Endothelial cell of umbilical vein (primary cell): Measurements from ENCODE around the gene COL5A1. TPM values are rescaled to one million over a fixed set of nuclear protein-coding genes. Genes with fewer than 3 reads are reported as not detected.

Source experiments
- BruUV-seq: library from RNA; stranded (reverse); fragments of 400-500 nt; replicated peaks from 2 replicates; lab custom pipeline; 2021; lab: Mats Ljungman, UMichigan
- CTCF ChIA-PET: fragments of 300-600, 350-600 bp; sonication (Branson Sonifier 250); formaldehyde crosslinking; loops from one replicate; lab custom pipeline; 2021; ENCODE audit warnings: antibody characterized with exemption, inconsistent platforms; lab: Charles Lee
- POLR2A ChIA-PET: fragments of 300-600, 350-600 bp; sonication (Branson Sonifier 250); formaldehyde crosslinking; loops from one replicate; lab custom pipeline; 2021; ENCODE audit warnings: antibody characterized with exemption, inconsistent platforms; lab: Charles Lee
- DNase-seq: peaks from one replicate; pipeline ENCODE4 v3.0.0-alpha.2; 2011; ENCODE audit warnings: low read depth, low spot score
- FAIRE-seq: peaks from 2 replicates; lab custom pipeline; 2011; peaks lifted over from hg19 to GRCh38; lab: Jason Lieb, UNC
- H2AFZ ChIP-seq: 2 replicates; pipeline ENCODE4 v1.6.0; 2012; ENCODE audit warnings: low read depth, low read length, control low read depth, inconsistent platforms
- H3K27ac ChIP-seq: 2 replicates; pipeline ENCODE4 v1.5.1; 2011; ENCODE audit warnings: low read depth, mild to moderate bottlenecking, control low read depth, low read length, moderate library complexity; ENCODE audit not compliant: insufficient read depth
- H3K27me3 ChIP-seq, 2 experiments: 2 replicates each; pipeline versions ENCODE4 v1.6.0 to v1.6.1; 2011; ENCODE audit warnings: low read length in 2 of 2, mixed read lengths in 1 of 2; ENCODE audit not compliant: control insufficient read depth in 2 of 2, insufficient read depth in 2 of 2
- H3K36me3 ChIP-seq, 2 experiments: 2 replicates in 1 of 2; 3 replicates in 1 of 2; pipeline ENCODE4 v1.5.1; 2011; ENCODE audit warnings: low read length in 2 of 2, mild to moderate bottlenecking in 1 of 2, moderate library complexity in 1 of 2; ENCODE audit not compliant: control insufficient read depth in 2 of 2, insufficient read depth in 2 of 2; ENCODE audit errors: extremely low read depth in 1 of 2
- H3K4me1 ChIP-seq: 3 replicates; pipeline ENCODE4 v1.5.1; 2011; ENCODE audit warnings: mild to moderate bottlenecking, low read length; ENCODE audit not compliant: control insufficient read depth, insufficient read depth; ENCODE audit errors: extremely low read depth
- H3K4me2 ChIP-seq: 2 replicates; pipeline ENCODE4 v1.6.1; 2011; ENCODE audit warnings: low read length, control low read depth, mixed read lengths; ENCODE audit not compliant: insufficient read depth
- H3K4me3 ChIP-seq, 3 experiments: fragments of 200-600 bp in 1 of 3; sonication (generic), shearing (Covaris generic) in 1 of 3; replicated peaks in 1 of 3; 2 replicates each; pipeline ENCODE4 v1.5.1; 2011 to 2016; ENCODE audit warnings: control low read depth in 3 of 3, low read length in 3 of 3, mild to moderate bottlenecking in 2 of 3, inconsistent platforms in 1 of 3, low read depth in 1 of 3, moderate library complexity in 1 of 3; ENCODE audit not compliant: insufficient read depth in 1 of 3
- H3K79me2 ChIP-seq: 2 replicates; pipeline ENCODE4 v1.6.0; 2012; ENCODE audit warnings: low read length, inconsistent platforms; ENCODE audit not compliant: control insufficient read depth, insufficient read depth
- H3K9ac ChIP-seq: replicated peaks from 2 replicates; pipeline ENCODE3; 2011; ENCODE audit warnings: low read length, control low read depth; ENCODE audit not compliant: insufficient read depth; ENCODE audit errors: extremely low read depth
- H3K9me1 ChIP-seq: replicated peaks from 3 replicates; pipeline ENCODE4 v1.6.0; 2011; ENCODE audit warnings: mild to moderate bottlenecking, low read length; ENCODE audit not compliant: control insufficient read depth, insufficient read depth; ENCODE audit errors: extremely low read depth
- H3K9me3 ChIP-seq: replicated peaks from 2 replicates; pipeline ENCODE4 v1.5.1; 2012; ENCODE audit warnings: low read length, inconsistent platforms; ENCODE audit not compliant: control insufficient read depth, insufficient read depth
- H4K20me1 ChIP-seq: replicated peaks from 2 replicates; pipeline ENCODE3; 2011; ENCODE audit warnings: mild to moderate bottlenecking, low read length; ENCODE audit not compliant: control insufficient read depth, insufficient read depth; ENCODE audit errors: extremely low read depth
- EZH2 ChIP-seq: IDR thresholded peaks from 2 replicates; pipeline ENCODE4 v1.6.1; 2012; ENCODE audit warnings: borderline replicate concordance, low read depth, mild to moderate bottlenecking, moderate library complexity, low read length, inconsistent platforms; ENCODE audit not compliant: severe bottlenecking
- FOS ChIP-seq: IDR thresholded peaks from 2 replicates; pipeline ENCODE4 v1.6.1; 2011; ENCODE audit warnings: mild to moderate bottlenecking, low read length, moderate library complexity, borderline replicate concordance; ENCODE audit not compliant: insufficient read depth
- GATA2 ChIP-seq: IDR thresholded peaks from 2 replicates; pipeline ENCODE4 v1.7.0; 2011; ENCODE audit warnings: low read depth, mild to moderate bottlenecking, moderate library complexity, mixed read lengths, low read length; ENCODE audit not compliant: insufficient read length, insufficient read depth
- JUN ChIP-seq: IDR thresholded peaks from 2 replicates; pipeline ENCODE4 v1.6.1; 2011; ENCODE audit warnings: borderline replicate concordance, low read depth; ENCODE audit not compliant: insufficient read length, insufficient read depth
- MYC ChIP-seq: IDR thresholded peaks from one replicate; pipeline ENCODE4 v1.6.1; 2011; ENCODE audit warnings: mild to moderate bottlenecking, low read depth, low read length
- POLR2A ChIP-seq: IDR thresholded peaks from 2 replicates; pipeline ENCODE4 v1.6.1; 2012; ENCODE audit warnings: low read depth, mild to moderate bottlenecking, control low read depth, low read length
- POLR2AphosphoS5 ChIP-seq: IDR thresholded peaks from 2 replicates; pipeline ENCODE4 v1.6.1; 2012; ENCODE audit warnings: low read depth, mild to moderate bottlenecking, control low read depth, low read length, moderate library complexity; ENCODE audit not compliant: insufficient read depth
- dilution Hi-C: fragments of 300-500 bp; cut with MboI; formaldehyde crosslinking; loops from one replicate; pipeline ENCODE4 v1.15.0; 2019; ENCODE audit warnings: low sequenced_read_pairs; ENCODE audit not compliant: extremely low pct_ligation_motif_present
- intact Hi-C: fragments of 100-400 bp; cut with micrococcal nuclease; formaldehyde crosslinking; loops from one replicate; pipeline ENCODE4 v1.10.0; 2022
- polyA plus RNA-seq, 4 experiments: library from polyadenylated mRNA; depleted of rRNA in 3 of 4; stranded (reverse) in 3 of 4; unstranded in 1 of 4; fragments of >200 nt; gene quantifications; 2 replicates each; pipeline versions ENCODE4 v1.2.1 to v1.2.3, GENCODE V29; 2011 to 2012; ENCODE audit warnings: missing spikeins in 1 of 4
- total RNA-seq: library from RNA; stranded (reverse); gene quantifications from 2 replicates; pipeline ENCODE4 v1.2.3, GENCODE V29; 2021
- TF ChIP-seq, protein P1 (sequence below): IDR thresholded peaks from 2 replicates; pipeline ENCODE4 v1.6.1; 2011; ENCODE audit not compliant: insufficient read depth, insufficient read length
- TF ChIP-seq, protein P2 (sequence below), 2 donors: IDR thresholded peaks; 1 replicate in 1 of 2; 2 replicates in 1 of 2; pipeline ENCODE4 v1.5.1; 2011; ENCODE audit warnings: low read length in 2 of 2, mild to moderate bottlenecking in 2 of 2, moderate library complexity in 2 of 2, control low read depth in 1 of 2, inconsistent platforms in 1 of 2, low read depth in 1 of 2; ENCODE audit not compliant: insufficient read depth in 1 of 2; ENCODE audit errors: extremely low read depth in 1 of 2

Gene COL5A1
- total and polyA plus RNA-seq, 2 donors (not counting 3 experiments of a cell fraction or from before 2014, with no cell fraction given), result 97.4 to 175 TPM

DNA sequence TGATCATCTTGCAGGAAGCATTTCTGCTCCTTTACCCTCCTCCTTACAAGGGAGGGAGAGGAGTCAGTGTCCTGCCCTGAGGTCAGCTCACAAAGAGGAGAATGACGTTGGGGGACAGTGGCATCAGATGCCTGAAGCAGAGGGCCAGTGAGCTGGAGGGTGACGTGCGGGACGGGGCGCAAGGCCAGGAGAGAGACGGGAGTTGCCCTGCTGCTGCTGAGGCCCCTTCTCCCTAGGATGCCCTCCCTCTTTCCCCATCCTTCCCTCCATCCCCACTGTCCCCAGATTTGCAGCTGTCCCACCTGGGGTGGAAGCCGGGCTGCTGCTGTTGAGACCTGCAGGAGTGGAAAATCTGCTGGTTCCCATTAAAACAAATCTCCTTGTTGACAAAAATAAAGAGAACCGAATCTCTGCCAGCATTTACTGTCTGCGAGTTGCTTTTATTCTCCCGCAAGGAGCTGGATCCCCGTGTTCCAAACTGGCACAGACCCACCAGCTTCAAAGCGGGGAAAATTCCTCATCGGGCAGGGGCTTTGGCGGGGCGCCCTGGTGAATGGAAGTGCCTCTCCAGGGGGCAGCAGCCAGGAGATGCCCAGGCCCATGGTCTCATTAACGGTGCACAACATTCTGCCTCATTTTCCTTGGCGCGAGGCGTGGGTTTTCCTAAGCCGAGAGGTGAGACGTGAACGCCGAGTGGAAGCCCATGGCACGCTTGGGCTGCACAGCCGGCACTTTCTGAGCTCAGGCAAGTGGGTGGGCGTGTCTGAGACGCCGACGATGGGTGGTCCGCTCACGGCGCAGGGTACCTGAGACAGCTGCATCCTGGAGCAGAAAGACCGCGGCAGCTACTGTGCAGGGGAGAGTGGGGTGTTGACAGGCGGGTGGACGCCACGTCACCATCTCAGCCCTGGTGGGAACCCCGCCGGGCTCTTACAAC is 13.9 kb upstream of the COL5A1 start:
- Histone ChIP-seq H2AFZ (no peak overlapping the region), H3K27ac (no peak overlapping the region), H4K20me1 (no peaks in the 10 kb centered on the region), H3K9me1 (no peaks in the 10 kb centered on the region), H3K27me3 (no peaks in the 10 kb centered on the region), H3K9ac (no peak overlapping the region), H3K36me3 (no peaks in the 10 kb centered on the region), H3K4me1 (peaks cover 22% of the 10 kb centered on the region), H3K79me2 (no peaks in the 10 kb centered on the region), H3K4me2 (no peak overlapping the region), H3K9me3 (no peaks in the 10 kb centered on the region), H3K4me3 (no peak overlapping the region)
- no peak for TF ChIP-seq GATA2
- TF ChIP-seq, protein P1, sequence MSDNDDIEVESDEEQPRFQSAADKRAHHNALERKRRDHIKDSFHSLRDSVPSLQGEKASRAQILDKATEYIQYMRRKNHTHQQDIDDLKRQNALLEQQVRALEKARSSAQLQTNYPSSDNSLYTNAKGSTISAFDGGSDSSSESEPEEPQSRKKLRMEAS, result no peak
- TF ChIP-seq, protein P2, sequence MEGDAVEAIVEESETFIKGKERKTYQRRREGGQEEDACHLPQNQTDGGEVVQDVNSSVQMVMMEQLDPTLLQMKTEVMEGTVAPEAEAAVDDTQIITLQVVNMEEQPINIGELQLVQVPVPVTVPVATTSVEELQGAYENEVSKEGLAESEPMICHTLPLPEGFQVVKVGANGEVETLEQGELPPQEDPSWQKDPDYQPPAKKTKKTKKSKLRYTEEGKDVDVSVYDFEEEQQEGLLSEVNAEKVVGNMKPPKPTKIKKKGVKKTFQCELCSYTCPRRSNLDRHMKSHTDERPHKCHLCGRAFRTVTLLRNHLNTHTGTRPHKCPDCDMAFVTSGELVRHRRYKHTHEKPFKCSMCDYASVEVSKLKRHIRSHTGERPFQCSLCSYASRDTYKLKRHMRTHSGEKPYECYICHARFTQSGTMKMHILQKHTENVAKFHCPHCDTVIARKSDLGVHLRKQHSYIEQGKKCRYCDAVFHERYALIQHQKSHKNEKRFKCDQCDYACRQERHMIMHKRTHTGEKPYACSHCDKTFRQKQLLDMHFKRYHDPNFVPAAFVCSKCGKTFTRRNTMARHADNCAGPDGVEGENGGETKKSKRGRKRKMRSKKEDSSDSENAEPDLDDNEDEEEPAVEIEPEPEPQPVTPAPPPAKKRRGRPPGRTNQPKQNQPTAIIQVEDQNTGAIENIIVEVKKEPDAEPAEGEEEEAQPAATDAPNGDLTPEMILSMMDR (IDR thresholded peaks at IDR 0.05; ENCODE audit: extremely low read depth in 1 of 2, insufficient read depth in 1 of 2, low read depth in 1 of 2, low read length in 2 of 2), result no peak
- no peak for TF ChIP-seq EZH2
- TF ChIP-seq FOS, result no peak
- no peak for TF ChIP-seq JUN
- TF ChIP-seq POLR2A, result no peak
- no peak for TF ChIP-seq POLR2AphosphoS5
- no peak for TF ChIP-seq MYC
- no peak for DNase-seq
- no peak for FAIRE-seq
- no TSS peak for BruUV-seq
- intact Hi-C loops, result no loop called here
- CTCF ChIA-PET, result interaction anchor here (0.8 to 2.5 kb wide), 3 partner anchors 13 to 178 kb away, joined by 3 to 7 read pairs (median 5); partner anchors contain the start of gene COL5A1
- dilution Hi-C loops, result no loop called here
- POLR2A ChIA-PET, result no interaction called here
